ENCODE results near the gene SPOUT1. TPM values are rescaled to one million over a fixed set of nuclear protein-coding genes. Genes with fewer than 3 reads are reported as not detected.
"Not testable (repeated sequence)": the region's sequence is repeated elsewhere in the genome, so short reads cannot be mapped to it uniquely, and the experiment has no call there.

Gene SPOUT1
- total RNA-seq, 2 experiments from 2014 or later: 77.3 to 81.2 TPM

- not testable (repeated sequence) for H3K4me3 Mint-ChIP-seq; H3K27ac Mint-ChIP-seq; H3K9me3 Mint-ChIP-seq (ENCODE audit: insufficient read depth); ATAC-seq; H3K4me1 Mint-ChIP-seq (ENCODE audit: low read depth); H3K27me3 Mint-ChIP-seq (ENCODE audit: low read depth); DNase-seq
- H3K36me3 Mint-ChIP-seq (ENCODE audit: low read depth): peaks cover 15% of the 10 kb centered on the region
- CTCF ChIA-PET: interaction anchor here (0.7 to 3.0 kb wide), 7 partner anchors 10 to 490 kb away, joined by 3 to 32 read pairs (median 5); no protein-coding TSS in a partner anchor
- POLR2A ChIA-PET: interaction anchor here (1.2 kb wide), 1 partner anchor 73 kb away, joined by 3 read pairs; no protein-coding TSS in a partner anchor
Measured at GRCh38 chr9:128852646-128853045, 23.1 kb upstream of the SPOUT1 start.

- peak; percentile 53 for DNase-seq
- not testable (repeated sequence) for H3K4me1 Mint-ChIP-seq (ENCODE audit: low read depth); H3K27ac Mint-ChIP-seq; H3K4me3 Mint-ChIP-seq; H3K27me3 Mint-ChIP-seq (ENCODE audit: low read depth); ATAC-seq; H3K9me3 Mint-ChIP-seq (ENCODE audit: insufficient read depth)
- CTCF ChIA-PET: interaction anchor here (0.7 to 3.0 kb wide), 7 partner anchors 11 to 489 kb away, joined by 3 to 32 read pairs (median 5); no protein-coding TSS in a partner anchor
- peaks cover 15% of the 10 kb centered on the region for H3K36me3 Mint-ChIP-seq (ENCODE audit: low read depth)
- POLR2A ChIA-PET: interaction anchor here (1.2 kb wide), 1 partner anchor 74 kb away, joined by 3 read pairs; no protein-coding TSS in a partner anchor
Measured at GRCh38 chr9:128851779-128852600, 22.4 kb upstream of the SPOUT1 start.

GRCh38 chr9:128851024-128851423 lies 21.4 kb upstream of the SPOUT1 start:
- POLR2A ChIA-PET; ATAC-seq; DNase-seq; H3K4me3 Mint-ChIP-seq; H3K27me3 Mint-ChIP-seq (ENCODE audit: low read depth); H3K27ac Mint-ChIP-seq; H3K4me1 Mint-ChIP-seq (ENCODE audit: low read depth); H3K9me3 Mint-ChIP-seq (ENCODE audit: insufficient read depth): not testable (repeated sequence)
- peaks cover 15% of the 10 kb centered on the region for H3K36me3 Mint-ChIP-seq (ENCODE audit: low read depth)
- CTCF ChIA-PET: interaction anchor here (2.5 kb wide), 1 partner anchor 74 kb away, joined by 14 read pairs; no protein-coding TSS in a partner anchor

- ATAC-seq: no peak
- Mint-ChIP-seq H3K4me3 (no peak overlapping the region), H3K36me3 (ENCODE audit: low read depth) (peaks cover 17% of the 10 kb centered on the region), H3K4me1 (ENCODE audit: low read depth) (no peaks in the 10 kb centered on the region), H3K27me3 (ENCODE audit: low read depth) (no peaks in the 10 kb centered on the region), H3K9me3 (ENCODE audit: insufficient read depth) (peaks cover 9% of the 10 kb centered on the region), H3K27ac (no peak overlapping the region)
- CTCF ChIA-PET: interaction anchor here (1.5 to 1.8 kb wide), 2 partner anchors 30 to 82 kb away, joined by 3 to 5 read pairs; partner anchors contain the start of gene ENDOG
- POLR2A ChIA-PET: no interaction called here
- DNase-seq: no peak
Measured at GRCh38 chr9:128847803-128848202, 18.2 kb upstream of the SPOUT1 start.

- CTCF ChIA-PET: interaction anchor here (1.5 to 1.8 kb wide), 2 partner anchors 29 to 83 kb away, joined by 3 to 5 read pairs; partner anchors contain the start of gene ENDOG
- H3K4me1 Mint-ChIP-seq (ENCODE audit: low read depth): peaks cover 3% of the 10 kb centered on the region
- no peaks in the 10 kb centered on the region for H3K27me3 Mint-ChIP-seq (ENCODE audit: low read depth)
Measured at GRCh38 chr9:128846680-128847030, 17.1 kb upstream of the SPOUT1 start.

GRCh38 chr9:128845186-128845931 lies 15.8 kb upstream of the SPOUT1 start:
- no peak for ATAC-seq
- Mint-ChIP-seq H3K27ac (no peak overlapping the region), H3K4me3 (no peak overlapping the region), H3K4me1 (ENCODE audit: low read depth) (peaks cover 3% of the 10 kb centered on the region), H3K36me3 (ENCODE audit: low read depth) (peaks cover 5% of the 10 kb centered on the region), H3K27me3 (ENCODE audit: low read depth) (no peaks in the 10 kb centered on the region), H3K9me3 (ENCODE audit: insufficient read depth) (no peaks in the 10 kb centered on the region)
- DNase-seq: no peak
- POLR2A ChIA-PET: no interaction called here
- CTCF ChIA-PET: interaction anchor here (0.7 to 1.9 kb wide), 4 partner anchors 17 to 83 kb away, joined by 3 to 5 read pairs (median 3); partner anchors contain the start of gene ENDOG

More at GRCh38 chr9:128846680-128847030, 17.1 kb upstream of the SPOUT1 start:
- DNase-seq (no peak), ATAC-seq (no peak)
- H3K4me3 Mint-ChIP-seq: no peak overlapping the region
- POLR2A ChIA-PET: no interaction called here
- peaks cover 9% of the 10 kb centered on the region for H3K9me3 Mint-ChIP-seq (ENCODE audit: insufficient read depth)
- H3K27ac Mint-ChIP-seq: no peak overlapping the region
- peaks cover 17% of the 10 kb centered on the region for H3K36me3 Mint-ChIP-seq (ENCODE audit: low read depth)

- DNase-seq; H3K4me1 Mint-ChIP-seq (ENCODE audit: low read depth); CTCF ChIA-PET; H3K36me3 Mint-ChIP-seq (ENCODE audit: low read depth); H3K4me3 Mint-ChIP-seq; ATAC-seq; H3K27ac Mint-ChIP-seq; H3K9me3 Mint-ChIP-seq (ENCODE audit: insufficient read depth); H3K27me3 Mint-ChIP-seq (ENCODE audit: low read depth): not testable (repeated sequence)
- POLR2A ChIA-PET: interaction anchor here (0.5 to 0.6 kb wide), 2 partner anchors 88 to 947 kb away, joined by 3 read pairs; no protein-coding TSS in a partner anchor
Measured at GRCh38 chr9:128843171-128843570, 13.6 kb upstream of the SPOUT1 start.

- ChIA-PET POLR2A (no interaction called here), CTCF (no interaction called here)
- Mint-ChIP-seq H3K27me3 (ENCODE audit: low read depth) (no peaks in the 10 kb centered on the region), H3K9me3 (ENCODE audit: insufficient read depth) (no peaks in the 10 kb centered on the region), H3K4me3 (no peak overlapping the region), H3K36me3 (ENCODE audit: low read depth) (peaks cover 1% of the 10 kb centered on the region), H3K4me1 (ENCODE audit: low read depth) (peaks cover 3% of the 10 kb centered on the region), H3K27ac (no peak overlapping the region)
- DNase-seq (no peak), ATAC-seq (no peak)
Measured at GRCh38 chr9:128841694-128842492, 12.3 kb upstream of the SPOUT1 start.

- ChIA-PET CTCF (no interaction called here), POLR2A (no interaction called here)
- no peak for DNase-seq
- H3K27me3 Mint-ChIP-seq (ENCODE audit: low read depth): no peaks in the 10 kb centered on the region
- no peak overlapping the region for H3K27ac Mint-ChIP-seq
- no peak overlapping the region for H3K4me3 Mint-ChIP-seq
- no peaks in the 10 kb centered on the region for H3K9me3 Mint-ChIP-seq (ENCODE audit: insufficient read depth)
- H3K36me3 Mint-ChIP-seq (ENCODE audit: low read depth): peaks cover 1% of the 10 kb centered on the region
- peaks cover 3% of the 10 kb centered on the region for H3K4me1 Mint-ChIP-seq (ENCODE audit: low read depth)
- no peak for ATAC-seq
Measured at GRCh38 chr9:128840524-128840923, 10.9 kb upstream of the SPOUT1 start.

- POLR2A ChIA-PET: no interaction called here
- no peak overlapping the region for H3K4me3 Mint-ChIP-seq
- ATAC-seq (no peak), DNase-seq (no peak)
- H3K27ac Mint-ChIP-seq: no peak overlapping the region
- H3K36me3 Mint-ChIP-seq (ENCODE audit: low read depth): peaks cover 1% of the 10 kb centered on the region
- no peaks in the 10 kb centered on the region for H3K9me3 Mint-ChIP-seq (ENCODE audit: insufficient read depth)
- CTCF ChIA-PET: interaction anchor here (0.7 to 1.9 kb wide), 3 partner anchors 9 to 89 kb away, joined by 3 to 5 read pairs (median 3); partner anchors contain the start of genes ENDOG and SPOUT1
- H3K27me3 Mint-ChIP-seq (ENCODE audit: low read depth): no peaks in the 10 kb centered on the region
- H3K4me1 Mint-ChIP-seq (ENCODE audit: low read depth): peaks cover 3% of the 10 kb centered on the region
Measured at GRCh38 chr9:128838338-128838737, 8.7 kb upstream of the SPOUT1 start.

- ChIA-PET CTCF (no interaction called here), POLR2A (interaction anchor here (1.0 kb wide), 1 partner anchor 111 kb away, joined by 3 read pairs; the partner anchor contains the start of genes DOLK and NUP188)
- Mint-ChIP-seq H3K4me1 (ENCODE audit: low read depth) (no peaks in the 10 kb centered on the region), H3K27me3 (ENCODE audit: low read depth) (no peaks in the 10 kb centered on the region), H3K36me3 (ENCODE audit: low read depth) (peaks cover 4% of the 10 kb centered on the region), H3K9me3 (ENCODE audit: insufficient read depth) (no peaks in the 10 kb centered on the region), H3K4me3 (no peak overlapping the region), H3K27ac (no peak overlapping the region)
- DNase-seq: no peak
- ATAC-seq: no peak
Measured at GRCh38 chr9:128836509-128837145, 7.0 kb upstream of the SPOUT1 start.
